Measurements from ENCODE around the gene DIO2. TPM values are rescaled to one million over a fixed set of nuclear protein-coding genes. Genes with fewer than 3 reads are reported as not detected.

DIO2 gene
- total and polyA plus RNA-seq, 9 of the 15 experiments (the other 6 are each of a cell fraction or from before 2014, with no cell fraction given): not detected

DNA sequence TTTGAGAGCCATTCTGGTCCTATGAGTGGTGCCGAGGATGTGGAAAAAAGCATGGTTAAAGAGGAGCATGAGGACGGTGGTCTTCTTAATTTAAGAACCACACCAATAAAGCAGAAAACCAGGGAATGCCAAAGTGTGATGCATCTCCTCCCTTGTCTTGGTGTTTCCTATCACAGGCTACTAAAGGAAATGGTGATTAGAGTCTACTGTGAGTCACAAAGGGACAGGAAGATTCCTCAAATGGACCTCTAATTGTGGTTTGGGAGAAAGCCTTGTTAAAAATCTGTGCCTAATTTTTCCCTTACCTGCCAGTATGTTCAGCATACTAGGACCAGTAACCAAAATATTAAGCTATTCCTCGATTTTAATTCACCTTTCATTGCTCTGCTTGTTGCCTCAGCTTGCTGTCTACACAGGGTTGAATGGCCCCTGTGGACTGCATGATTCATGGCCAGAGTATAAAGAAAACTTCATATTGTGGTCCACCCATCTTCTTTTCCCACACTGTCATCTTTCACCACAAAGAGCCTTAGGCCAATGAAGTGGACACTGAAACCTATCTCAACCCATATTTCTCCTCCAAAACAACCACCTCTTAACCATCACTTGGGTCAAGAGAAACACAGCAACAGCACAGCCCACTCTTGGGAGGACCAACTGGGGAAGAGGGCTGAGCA is 38.8 kb downstream of the DIO2 start:
- CTCF ChIA-PET (ENCODE audit: low intra/inter-chr PET ratio): no interaction called here
- DNase-seq (ENCODE audit: extremely low read depth in 1 of 4, low spot score in 3 of 4) (no peak), FAIRE-seq (no peak), ATAC-seq (no peak)
- in situ Hi-C loops (cut with MboI): no loop called here
- no peaks in the 10 kb centered on the region for H4K20me1 ChIP-seq (replicated peaks; ENCODE audit: control insufficient read depth, insufficient read depth, low read length)
- H2AFZ ChIP-seq (ENCODE audit: low read depth, low read length): no peak overlapping the region
- H3K9me3 ChIP-seq (replicated peaks; ENCODE audit: control insufficient read depth, insufficient read depth, low read depth, low read length): no peaks in the 10 kb centered on the region
- BruUV-seq (replicated peaks): no TSS peak
- H3K79me2 ChIP-seq (ENCODE audit: control insufficient read depth, insufficient read depth, low read length): no peaks in the 10 kb centered on the region
- WGBS (ENCODE audit: insufficient coverage, low coverage, missing lambda C conversion rate): 0% methylated on average over 2 of the region's 3 CpGs
- H3K36me3 ChIP-seq (ENCODE audit: control insufficient read depth, insufficient read depth, low read length): no peaks in the 10 kb centered on the region
- POLR2A ChIA-PET: no interaction called here
- no peaks in the 10 kb centered on the region for H3K27me3 ChIP-seq (ENCODE audit: control insufficient read depth in 2 of 2, insufficient read depth in 2 of 2, low read length in 2 of 2)
- intact Hi-C loops (cut with micrococcal nuclease): no loop called here
- TF ChIP-seq, protein P1, sequence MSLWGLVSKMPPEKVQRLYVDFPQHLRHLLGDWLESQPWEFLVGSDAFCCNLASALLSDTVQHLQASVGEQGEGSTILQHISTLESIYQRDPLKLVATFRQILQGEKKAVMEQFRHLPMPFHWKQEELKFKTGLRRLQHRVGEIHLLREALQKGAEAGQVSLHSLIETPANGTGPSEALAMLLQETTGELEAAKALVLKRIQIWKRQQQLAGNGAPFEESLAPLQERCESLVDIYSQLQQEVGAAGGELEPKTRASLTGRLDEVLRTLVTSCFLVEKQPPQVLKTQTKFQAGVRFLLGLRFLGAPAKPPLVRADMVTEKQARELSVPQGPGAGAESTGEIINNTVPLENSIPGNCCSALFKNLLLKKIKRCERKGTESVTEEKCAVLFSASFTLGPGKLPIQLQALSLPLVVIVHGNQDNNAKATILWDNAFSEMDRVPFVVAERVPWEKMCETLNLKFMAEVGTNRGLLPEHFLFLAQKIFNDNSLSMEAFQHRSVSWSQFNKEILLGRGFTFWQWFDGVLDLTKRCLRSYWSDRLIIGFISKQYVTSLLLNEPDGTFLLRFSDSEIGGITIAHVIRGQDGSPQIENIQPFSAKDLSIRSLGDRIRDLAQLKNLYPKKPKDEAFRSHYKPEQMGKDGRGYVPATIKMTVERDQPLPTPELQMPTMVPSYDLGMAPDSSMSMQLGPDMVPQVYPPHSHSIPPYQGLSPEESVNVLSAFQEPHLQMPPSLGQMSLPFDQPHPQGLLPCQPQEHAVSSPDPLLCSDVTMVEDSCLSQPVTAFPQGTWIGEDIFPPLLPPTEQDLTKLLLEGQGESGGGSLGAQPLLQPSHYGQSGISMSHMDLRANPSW (CRISPR knock-in tag; IDR thresholded peaks at IDR 0.05): no peak
- TF ChIP-seq FOXJ3 (CRISPR knock-in tag; IDR thresholded peaks at IDR 0.05): no peak
- TF ChIP-seq MXI1 (IDR thresholded peaks at IDR 0.05; ENCODE audit: low read depth, low read length): no peak
- no peak for TF ChIP-seq DNMT1 (IDR thresholded peaks at IDR 0.05)
- no peak for TF ChIP-seq RBM22 (IDR thresholded peaks at IDR 0.05; ENCODE audit: low read depth, low read length, poor library complexity, severe bottlenecking)
- no peak for TF ChIP-seq GATAD2B (IDR thresholded peaks at IDR 0.05; ENCODE audit: borderline replicate concordance)
- no peak for TF ChIP-seq LEF1 (IDR thresholded peaks at IDR 0.05)
- TF ChIP-seq, protein P2, sequence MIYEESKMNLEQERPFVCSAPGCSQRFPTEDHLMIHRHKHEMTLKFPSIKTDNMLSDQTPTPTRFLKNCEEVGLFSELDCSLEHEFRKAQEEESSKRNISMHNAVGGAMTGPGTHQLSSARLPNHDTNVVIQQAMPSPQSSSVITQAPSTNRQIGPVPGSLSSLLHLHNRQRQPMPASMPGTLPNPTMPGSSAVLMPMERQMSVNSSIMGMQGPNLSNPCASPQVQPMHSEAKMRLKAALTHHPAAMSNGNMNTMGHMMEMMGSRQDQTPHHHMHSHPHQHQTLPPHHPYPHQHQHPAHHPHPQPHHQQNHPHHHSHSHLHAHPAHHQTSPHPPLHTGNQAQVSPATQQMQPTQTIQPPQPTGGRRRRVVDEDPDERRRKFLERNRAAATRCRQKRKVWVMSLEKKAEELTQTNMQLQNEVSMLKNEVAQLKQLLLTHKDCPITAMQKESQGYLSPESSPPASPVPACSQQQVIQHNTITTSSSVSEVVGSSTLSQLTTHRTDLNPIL (CRISPR knock-in tag; IDR thresholded peaks at IDR 0.05): no peak
- no peak overlapping the region for H3K27ac ChIP-seq (ENCODE audit: extremely low read depth, low read depth, low read length)
- no peak overlapping the region for H3K4me3 ChIP-seq
- no peaks in the 10 kb centered on the region for H3K9me1 ChIP-seq (ENCODE audit: control insufficient read depth, insufficient read depth, low read length)
- H3K4me1 ChIP-seq (replicated peaks in 1 of 2; ENCODE audit: control insufficient read depth in 2 of 2, insufficient read depth in 2 of 2, low read length in 2 of 2): no peaks in the 10 kb centered on the region
- H3K4me2 ChIP-seq (ENCODE audit: insufficient read depth, low read length): no peak overlapping the region
- no peak overlapping the region for H3K9ac ChIP-seq (ENCODE audit: insufficient read depth in 1 of 2, low read depth in 2 of 2, low read length in 2 of 2)
